HL-60 (cell line): ENCODE measurements around the gene SLC9C1.

ENCODE experiments used
- DNase-seq, 2 experiments: peaks; one replicate each; pipeline ENCODE4 v3.0.0-alpha.2; 2010 to 2020; ENCODE audit warnings: low read depth in 1 of 2, low spot score in 1 of 2
- H3K27ac ChIP-seq: fragments of 250-450 bp; sonication (Bioruptor Pico); replicated peaks from 2 replicates; pipeline ENCODE4 v1.5.1; 2020; ENCODE audit warnings: mild to moderate bottlenecking, moderate library complexity
- H3K27me3 ChIP-seq: fragments of 250-450 bp; sonication (Bioruptor Pico); 2 replicates; pipeline ENCODE4 v1.5.1; 2021; ENCODE audit warnings: mild to moderate bottlenecking, moderate library complexity; ENCODE audit not compliant: insufficient read depth, poor library complexity, severe bottlenecking
- H3K4me3 ChIP-seq: replicated peaks from 2 replicates; pipeline ENCODE4 v1.5.1; 2011; ENCODE audit warnings: mild to moderate bottlenecking, control low read depth, low read length; ENCODE audit not compliant: insufficient read depth
- GABPA ChIP-seq: IDR thresholded peaks from 2 replicates; pipeline ENCODE4 v1.6.1; 2012; ENCODE audit warnings: low read depth
- POLR2AphosphoS5 ChIP-seq: IDR thresholded peaks from 2 replicates; pipeline ENCODE4 v1.6.1; 2012; ENCODE audit warnings: low read depth
- SPI1 ChIP-seq: IDR thresholded peaks from 2 replicates; pipeline ENCODE4 v1.6.1; 2012; ENCODE audit warnings: low read depth, mild to moderate bottlenecking, borderline replicate concordance
- TF ChIP-seq, protein P1 (sequence below): IDR thresholded peaks from 2 replicates; pipeline ENCODE4 v1.6.1; 2012; ENCODE audit warnings: low read depth; ENCODE audit not compliant: insufficient replicate concordance
- TF ChIP-seq, protein P2 (sequence below): IDR thresholded peaks from one replicate; pipeline ENCODE4 v1.5.1; 2011; ENCODE audit warnings: low read length, control low read depth, inconsistent platforms; ENCODE audit not compliant: insufficient read depth

The SLC9C1 gene

GRCh38 chr3:112097378-112097777, 196.6 kb downstream of the SLC9C1 start:
- no peak for DNase-seq

GRCh38 chr3:112096176-112096575, 197.8 kb downstream of the SLC9C1 start:
- H3K27ac ChIP-seq = no peak overlapping the region
- no peaks in the 10 kb centered on the region for H3K27me3 ChIP-seq
- no peak for DNase-seq
- H3K4me3 ChIP-seq = no peak overlapping the region
- TF ChIP-seq POLR2AphosphoS5 = no peak

More at GRCh38 chr3:112097378-112097777, 196.6 kb downstream of the SLC9C1 start:
- Histone ChIP-seq H3K27ac (no peak overlapping the region), H3K4me3 (no peak overlapping the region), H3K27me3 (no peaks in the 10 kb centered on the region)
- TF ChIP-seq SPI1 = no peak
- TF ChIP-seq, protein P1, sequence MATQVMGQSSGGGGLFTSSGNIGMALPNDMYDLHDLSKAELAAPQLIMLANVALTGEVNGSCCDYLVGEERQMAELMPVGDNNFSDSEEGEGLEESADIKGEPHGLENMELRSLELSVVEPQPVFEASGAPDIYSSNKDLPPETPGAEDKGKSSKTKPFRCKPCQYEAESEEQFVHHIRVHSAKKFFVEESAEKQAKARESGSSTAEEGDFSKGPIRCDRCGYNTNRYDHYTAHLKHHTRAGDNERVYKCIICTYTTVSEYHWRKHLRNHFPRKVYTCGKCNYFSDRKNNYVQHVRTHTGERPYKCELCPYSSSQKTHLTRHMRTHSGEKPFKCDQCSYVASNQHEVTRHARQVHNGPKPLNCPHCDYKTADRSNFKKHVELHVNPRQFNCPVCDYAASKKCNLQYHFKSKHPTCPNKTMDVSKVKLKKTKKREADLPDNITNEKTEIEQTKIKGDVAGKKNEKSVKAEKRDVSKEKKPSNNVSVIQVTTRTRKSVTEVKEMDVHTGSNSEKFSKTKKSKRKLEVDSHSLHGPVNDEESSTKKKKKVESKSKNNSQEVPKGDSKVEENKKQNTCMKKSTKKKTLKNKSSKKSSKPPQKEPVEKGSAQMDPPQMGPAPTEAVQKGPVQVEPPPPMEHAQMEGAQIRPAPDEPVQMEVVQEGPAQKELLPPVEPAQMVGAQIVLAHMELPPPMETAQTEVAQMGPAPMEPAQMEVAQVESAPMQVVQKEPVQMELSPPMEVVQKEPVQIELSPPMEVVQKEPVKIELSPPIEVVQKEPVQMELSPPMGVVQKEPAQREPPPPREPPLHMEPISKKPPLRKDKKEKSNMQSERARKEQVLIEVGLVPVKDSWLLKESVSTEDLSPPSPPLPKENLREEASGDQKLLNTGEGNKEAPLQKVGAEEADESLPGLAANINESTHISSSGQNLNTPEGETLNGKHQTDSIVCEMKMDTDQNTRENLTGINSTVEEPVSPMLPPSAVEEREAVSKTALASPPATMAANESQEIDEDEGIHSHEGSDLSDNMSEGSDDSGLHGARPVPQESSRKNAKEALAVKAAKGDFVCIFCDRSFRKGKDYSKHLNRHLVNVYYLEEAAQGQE = no peak

DNA sequence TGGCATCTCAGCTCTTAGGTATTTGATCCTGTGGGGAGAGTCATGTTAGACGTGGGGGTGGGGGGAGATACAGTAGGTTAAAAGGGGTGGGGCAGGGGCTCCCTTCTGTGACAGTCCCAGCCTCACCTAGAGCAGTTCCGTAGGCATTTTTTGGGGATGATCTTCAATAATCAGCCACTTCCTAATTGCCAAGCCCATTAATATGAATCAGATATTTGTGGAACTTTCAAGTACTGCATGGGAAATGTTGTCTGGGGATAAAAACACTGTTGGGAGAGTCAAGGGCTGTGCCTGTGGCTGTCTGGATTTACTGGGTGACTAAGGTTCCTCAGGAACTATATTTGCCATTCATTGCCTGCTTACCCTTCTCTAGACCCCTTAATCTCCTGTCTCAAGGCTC, 198.3 kb downstream of the SLC9C1 start:
- H3K27ac ChIP-seq = no peak overlapping the region
- DNase-seq = no peak
- H3K27me3 ChIP-seq = no peaks in the 10 kb centered on the region
- TF ChIP-seq, protein P2, sequence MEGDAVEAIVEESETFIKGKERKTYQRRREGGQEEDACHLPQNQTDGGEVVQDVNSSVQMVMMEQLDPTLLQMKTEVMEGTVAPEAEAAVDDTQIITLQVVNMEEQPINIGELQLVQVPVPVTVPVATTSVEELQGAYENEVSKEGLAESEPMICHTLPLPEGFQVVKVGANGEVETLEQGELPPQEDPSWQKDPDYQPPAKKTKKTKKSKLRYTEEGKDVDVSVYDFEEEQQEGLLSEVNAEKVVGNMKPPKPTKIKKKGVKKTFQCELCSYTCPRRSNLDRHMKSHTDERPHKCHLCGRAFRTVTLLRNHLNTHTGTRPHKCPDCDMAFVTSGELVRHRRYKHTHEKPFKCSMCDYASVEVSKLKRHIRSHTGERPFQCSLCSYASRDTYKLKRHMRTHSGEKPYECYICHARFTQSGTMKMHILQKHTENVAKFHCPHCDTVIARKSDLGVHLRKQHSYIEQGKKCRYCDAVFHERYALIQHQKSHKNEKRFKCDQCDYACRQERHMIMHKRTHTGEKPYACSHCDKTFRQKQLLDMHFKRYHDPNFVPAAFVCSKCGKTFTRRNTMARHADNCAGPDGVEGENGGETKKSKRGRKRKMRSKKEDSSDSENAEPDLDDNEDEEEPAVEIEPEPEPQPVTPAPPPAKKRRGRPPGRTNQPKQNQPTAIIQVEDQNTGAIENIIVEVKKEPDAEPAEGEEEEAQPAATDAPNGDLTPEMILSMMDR = no peak
- H3K4me3 ChIP-seq = no peak overlapping the region

GRCh38 chr3:112093180-112093522, 200.9 kb downstream of the SLC9C1 start:
- Histone ChIP-seq H3K4me3 (no peak overlapping the region), H3K27ac (no peak overlapping the region), H3K27me3 (peaks cover 4% of the 10 kb centered on the region)
- no peak for DNase-seq
- TF ChIP-seq POLR2AphosphoS5 (no peak), SPI1 (no peak), GABPA (no peak)
- TF ChIP-seq, protein P1 = no peak
- TF ChIP-seq, protein P2 = no peak

- H3K4me3 ChIP-seq = no peak overlapping the region
- no peak overlapping the region for H3K27ac ChIP-seq
These were observed 201.4 kb downstream of the SLC9C1 start for GRCh38 chr3:112092496-112093179.

More at GRCh38 chr3:112092496-112093179, 201.4 kb downstream of the SLC9C1 start:
- no peak for DNase-seq
- peaks cover 8% of the 10 kb centered on the region for H3K27me3 ChIP-seq
- TF ChIP-seq SPI1 (no peak), POLR2AphosphoS5 (no peak), GABPA (no peak)
- TF ChIP-seq, protein P1 = no peak
- TF ChIP-seq, protein P2 = no peak
